GM19193 (cell line): Measurements from ENCODE around the gene YAE1.

ENCODE experiments used
- POLR2A ChIP-seq: IDR thresholded peaks from 4 replicates; pipeline ENCODE4 v1.6.1; 2011; ENCODE audit not compliant: insufficient read depth, insufficient read length; ENCODE audit errors: extremely low read depth

Gene YAE1

GRCh38 chr7:39615350-39615975 is 49.3 kb downstream of the YAE1 start:
- TF ChIP-seq POLR2A: no peak

GRCh38 chr7:39616138-39616537 is 49.9 kb downstream of the YAE1 start:
- no peak for TF ChIP-seq POLR2A

- TF ChIP-seq POLR2A: no peak
These were observed 50.8 kb downstream of the YAE1 start for GRCh38 chr7:39617005-39617404.

GRCh38 chr7:39618868-39619267 is 52.7 kb downstream of the YAE1 start:
- no peak for TF ChIP-seq POLR2A

- TF ChIP-seq POLR2A: no peak
These were observed 54.3 kb downstream of the YAE1 start for GRCh38 chr7:39620486-39620885.

GRCh38 chr7:39621261-39621660 is 55.1 kb downstream of the YAE1 start:
- TF ChIP-seq POLR2A: no peak

GRCh38 chr7:39621784-39622411 is 55.7 kb downstream of the YAE1 start:
- no peak for TF ChIP-seq POLR2A
